GM19467 (cell line): ENCODE results near the gene SNN.

Source experiments
- ATAC-seq: cut with Tn5 transposase; IDR thresholded peaks from one replicate; pipeline ENCODE4 v1.9.1; 2021; ENCODE audit warnings: mild to moderate bottlenecking, moderate library complexity; ENCODE audit not compliant: unreplicated experiment

Gene SNN

GRCh38 chr16:11727796-11728543 lies 59.7 kb downstream of the SNN start:
- no peak for ATAC-seq
